SK-MEL-5 (cell line): ENCODE measurements around the gene ARHGEF26. TPM values are rescaled to one million over a fixed set of nuclear protein-coding genes. Genes with fewer than 3 reads are reported as not detected.

Experiments
- DNase-seq: peaks from one replicate; pipeline ENCODE4 v3.0.0-alpha.2; 2016; ENCODE audit warnings: low read depth, low spot score
- in situ Hi-C: cut with HindIII; loops from 2 replicates; pipeline ENCODE4 v1.10.0; 2016; ENCODE audit warnings: low sequenced_read_pairs, high pct_unique_total_duplicates, low pct_unique_long_range_greater_than_20kb
- total RNA-seq: library from RNA; depleted of rRNA; stranded (reverse); fragments of >200 nt; shearing (Covaris generic); gene quantifications from 2 replicates; pipeline ENCODE4 v1.2.3, GENCODE V29; 2014; rRNA removed

The ARHGEF26 gene
- total RNA-seq, 1 experiment from 2014 or later: 31.2 TPM

DNA sequence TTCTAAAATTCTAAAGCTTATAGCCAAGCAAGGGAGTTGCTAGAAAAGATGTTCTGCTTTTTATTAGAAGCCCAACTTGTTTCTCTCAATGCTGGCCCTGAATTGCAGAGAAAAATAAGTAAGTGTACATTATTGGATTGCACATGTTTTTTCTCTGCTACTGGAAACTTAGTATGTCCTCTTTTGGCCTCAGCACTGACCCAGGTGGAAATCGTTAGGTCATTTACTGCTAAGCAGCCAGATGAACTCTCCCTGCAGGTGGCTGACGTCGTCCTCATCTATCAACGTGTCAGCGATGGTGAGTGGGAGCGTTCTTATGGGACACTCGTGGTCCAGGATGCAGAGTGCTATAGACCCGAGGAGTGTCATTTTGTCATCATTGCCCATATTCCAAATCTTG lies 133.3 kb downstream of the ARHGEF26 start:
- in situ Hi-C loops: no loop called here
- DNase-seq: no peak

DNA sequence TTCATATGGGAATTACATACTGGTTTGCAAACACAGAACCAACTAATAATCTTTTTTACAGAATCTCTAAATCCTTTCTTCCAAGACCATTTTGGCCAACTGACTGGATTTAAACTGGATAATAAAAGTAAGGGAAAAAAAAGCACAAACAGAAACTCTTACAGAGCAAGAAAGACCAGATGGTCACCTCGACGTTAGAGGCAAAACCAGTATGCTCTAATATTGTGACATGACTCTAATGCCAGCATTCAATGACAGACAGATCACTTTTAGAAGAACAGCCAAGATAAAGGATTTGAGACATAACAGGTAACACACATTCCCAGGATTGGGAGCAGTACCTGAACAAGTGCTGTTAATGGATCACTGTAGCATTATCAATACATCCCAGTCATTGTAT lies 152.2 kb downstream of the ARHGEF26 start:
- DNase-seq: no peak
- in situ Hi-C loops: no loop called here

DNA sequence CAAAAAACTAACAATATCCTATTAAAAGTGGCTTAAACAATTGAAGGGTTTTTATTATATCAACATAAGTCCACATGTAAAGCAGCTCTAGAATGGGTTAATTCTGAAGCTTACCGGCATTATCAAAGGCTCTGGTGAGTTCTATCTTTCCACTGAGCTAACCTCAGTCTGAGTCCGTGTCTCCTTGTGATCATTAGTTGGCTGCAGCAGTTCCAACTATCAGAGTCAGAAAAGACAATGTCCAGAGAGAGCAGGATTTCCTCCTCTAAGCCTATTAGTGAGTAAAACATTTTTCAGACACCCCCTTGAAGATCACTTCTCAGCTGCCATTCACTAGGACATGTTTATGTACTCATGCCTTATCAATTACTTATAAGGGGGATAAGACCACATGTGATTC lies 153.2 kb downstream of the ARHGEF26 start:
- in situ Hi-C loops: no loop called here
- DNase-seq: no peak

DNA sequence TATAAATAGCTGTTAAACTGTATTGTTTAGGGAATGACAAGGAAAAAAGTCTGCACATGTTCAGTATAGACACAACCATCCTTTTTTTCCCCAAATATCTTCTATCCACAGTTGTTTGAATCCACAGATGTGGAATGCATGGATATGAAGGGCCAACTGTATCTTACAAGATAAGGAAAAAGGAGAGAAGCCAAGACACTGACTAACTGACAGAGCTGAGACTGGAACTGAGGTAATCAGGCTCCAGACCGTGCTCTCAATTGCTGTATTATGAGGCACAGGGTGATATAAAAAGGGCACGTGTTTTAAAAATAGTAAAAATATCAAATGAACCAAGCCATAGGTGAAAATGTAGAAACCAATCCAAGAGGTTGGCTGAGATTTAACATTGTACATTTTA lies 154.1 kb downstream of the ARHGEF26 start:
- in situ Hi-C loops: no loop called here
- DNase-seq: no peak

DNA sequence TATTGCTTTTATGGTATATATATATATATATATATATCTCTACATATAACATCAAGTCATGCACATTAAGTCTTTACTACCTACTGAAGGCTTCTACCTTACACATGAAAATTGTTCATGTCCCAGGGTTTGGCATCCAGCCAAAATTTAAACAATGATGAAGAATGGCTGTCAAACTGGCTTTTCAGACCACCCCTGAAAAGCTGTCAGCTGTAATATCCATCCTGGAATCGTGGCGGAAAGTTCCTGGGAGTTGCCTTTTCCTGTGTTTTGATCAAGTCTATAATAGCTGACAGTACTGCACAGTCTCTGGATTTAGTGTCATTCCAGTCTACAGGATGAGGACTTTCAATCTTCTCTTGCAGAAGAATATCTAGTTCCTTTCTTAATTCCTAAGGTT lies 154.8 kb downstream of the ARHGEF26 start:
- in situ Hi-C loops: no loop called here
- DNase-seq: no peak

DNA sequence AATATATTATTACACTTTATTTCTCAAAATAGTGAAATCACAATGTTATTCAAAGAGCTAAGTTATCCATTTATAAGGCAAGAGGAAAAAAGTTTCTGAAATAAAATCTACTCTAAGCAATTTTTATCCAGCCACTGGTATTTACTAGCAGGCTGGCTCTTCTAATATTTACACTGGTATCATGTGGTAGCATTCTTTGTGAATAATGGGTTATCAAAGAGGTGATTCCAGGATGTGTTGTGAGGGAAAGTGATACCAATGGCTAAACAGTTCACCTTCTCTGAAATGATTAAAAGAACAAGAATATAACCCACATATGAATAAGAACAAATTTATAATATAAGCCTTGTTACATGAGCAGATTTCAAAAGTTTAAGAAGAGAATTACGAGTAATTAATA lies 159.0 kb downstream of the ARHGEF26 start:
- DNase-seq: no peak
- in situ Hi-C loops: no loop called here

DNA sequence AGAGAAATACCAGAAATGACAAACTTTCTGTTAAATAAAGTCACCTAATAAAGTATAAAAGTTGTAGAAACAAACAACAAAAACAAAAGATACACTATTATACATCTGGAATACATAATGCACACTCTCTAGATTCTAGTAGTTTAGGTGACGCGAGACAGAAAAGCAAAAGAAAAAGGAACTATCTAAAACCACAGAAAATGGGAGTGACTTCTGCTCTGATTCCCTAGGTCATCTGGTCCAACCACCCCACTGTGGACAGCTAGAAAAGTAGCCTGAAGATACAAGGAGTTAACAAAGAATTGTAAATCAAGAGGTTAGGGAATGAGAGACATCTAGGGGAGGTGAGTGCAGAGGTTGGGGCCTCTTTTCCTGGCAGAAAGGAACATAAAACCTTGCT lies 164.0 kb downstream of the ARHGEF26 start:
- in situ Hi-C loops: no loop called here
- no peak for DNase-seq

DNA sequence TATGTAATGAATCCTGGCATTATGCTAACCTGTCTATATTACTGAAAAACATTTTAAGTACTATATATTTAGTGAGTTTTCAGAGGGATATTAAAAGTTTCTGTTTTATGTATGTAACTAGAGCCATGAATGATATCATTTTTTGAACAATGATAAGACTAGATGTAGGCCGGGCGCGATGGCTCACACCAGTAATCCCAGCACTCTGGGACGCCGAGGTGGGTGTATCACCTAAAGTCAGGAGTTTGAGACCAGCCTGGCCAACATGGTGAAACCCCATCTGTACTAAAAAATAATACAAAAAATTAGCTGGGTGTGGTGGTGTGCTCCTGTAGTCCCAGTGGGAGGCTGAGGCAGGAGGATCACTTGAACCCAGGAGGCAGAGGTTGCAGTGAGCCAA lies 169.0 kb downstream of the ARHGEF26 start:
- DNase-seq: no peak
- in situ Hi-C loops: no loop called here

DNA sequence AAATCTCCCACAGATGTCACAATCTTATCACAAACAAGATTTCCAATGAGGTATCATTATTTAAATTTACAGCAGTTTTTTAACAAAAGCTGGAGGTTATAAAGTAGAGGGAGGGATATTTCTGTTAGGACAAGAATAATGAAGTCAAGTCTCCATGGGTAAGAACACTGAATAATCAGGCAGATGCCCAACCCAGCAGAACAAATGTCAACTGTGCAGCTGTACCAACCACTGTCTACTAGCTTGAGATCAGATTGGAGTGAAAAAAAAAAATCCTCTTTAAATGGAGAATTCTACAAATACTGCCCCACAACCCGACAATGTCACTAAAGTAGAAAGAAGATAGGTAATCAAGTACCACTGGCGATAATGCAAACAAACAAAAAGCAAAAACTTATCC lies 172.8 kb downstream of the ARHGEF26 start:
- no peak for DNase-seq
- in situ Hi-C loops: no loop called here

DNA sequence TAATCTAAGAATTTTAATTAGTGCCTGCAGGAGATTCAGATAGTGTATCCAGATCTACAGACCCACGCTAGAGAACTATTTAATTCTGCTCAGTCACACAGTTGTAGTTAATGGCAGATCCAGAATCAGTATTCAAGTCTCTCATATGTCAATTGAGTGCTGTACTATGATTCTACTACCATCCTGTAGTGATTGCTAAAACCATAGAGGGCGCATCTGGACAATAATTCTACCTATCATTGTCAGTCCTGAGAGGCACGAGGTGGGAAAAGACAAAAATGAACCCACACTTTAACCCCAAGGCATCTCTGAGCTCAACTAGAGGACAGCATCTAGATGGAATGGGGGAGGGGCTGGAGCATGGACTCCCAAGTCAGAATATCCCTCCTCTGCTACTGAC lies 180.4 kb downstream of the ARHGEF26 start:
- DNase-seq: peak; percentile 38
- in situ Hi-C loops: no loop called here

DNA sequence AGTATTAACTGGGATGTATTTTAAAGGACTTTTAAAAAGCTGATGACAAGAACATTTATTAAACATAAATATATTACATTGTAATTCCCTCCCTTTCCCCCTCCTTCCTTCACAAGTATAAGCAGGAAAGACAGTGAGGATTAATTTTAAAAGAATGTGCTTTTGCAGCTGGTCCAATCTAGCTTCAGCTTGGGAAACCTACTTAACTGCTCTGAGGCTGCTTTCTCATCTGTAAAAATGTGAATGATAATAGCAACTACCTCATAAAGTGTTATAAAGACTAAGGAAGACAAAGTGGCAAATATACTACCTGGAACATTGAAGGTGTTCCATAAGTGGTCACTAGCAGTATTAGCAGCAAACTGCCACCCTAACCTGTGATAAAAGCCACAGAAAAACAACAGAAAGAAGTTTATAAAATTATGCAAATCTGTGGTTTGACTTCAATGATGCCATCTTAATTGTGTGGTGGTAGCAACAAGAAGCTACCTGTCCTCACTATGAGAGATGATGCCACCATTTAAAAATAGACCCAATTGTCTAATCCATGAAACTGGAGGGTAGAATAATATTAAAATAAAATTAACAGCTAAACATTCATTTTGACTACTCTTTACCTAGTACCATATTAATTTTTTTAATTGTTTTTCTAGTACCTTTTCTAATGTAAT lies 183.1 kb downstream of the ARHGEF26 start:
- DNase-seq: no peak
- in situ Hi-C loops: no loop called here

DNA sequence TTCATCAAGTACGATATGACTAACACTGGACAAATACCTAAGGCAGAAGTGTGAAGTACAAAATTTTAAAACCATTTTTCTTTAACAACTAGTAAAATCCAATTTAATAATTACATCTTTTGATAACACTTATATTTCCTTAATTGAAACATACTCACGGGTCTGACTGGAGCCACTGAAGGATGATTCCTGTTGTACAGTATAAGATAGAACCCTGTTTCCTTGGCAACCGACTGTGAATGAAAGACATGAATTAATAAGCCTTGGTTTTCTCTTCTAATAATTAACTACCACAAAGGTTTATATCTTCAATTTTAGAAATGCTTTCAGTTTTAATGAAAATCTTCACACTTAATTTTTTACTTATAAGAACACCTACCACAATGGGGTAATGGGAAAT lies 183.7 kb downstream of the ARHGEF26 start:
- DNase-seq: no peak
- in situ Hi-C loops: no loop called here

DNA sequence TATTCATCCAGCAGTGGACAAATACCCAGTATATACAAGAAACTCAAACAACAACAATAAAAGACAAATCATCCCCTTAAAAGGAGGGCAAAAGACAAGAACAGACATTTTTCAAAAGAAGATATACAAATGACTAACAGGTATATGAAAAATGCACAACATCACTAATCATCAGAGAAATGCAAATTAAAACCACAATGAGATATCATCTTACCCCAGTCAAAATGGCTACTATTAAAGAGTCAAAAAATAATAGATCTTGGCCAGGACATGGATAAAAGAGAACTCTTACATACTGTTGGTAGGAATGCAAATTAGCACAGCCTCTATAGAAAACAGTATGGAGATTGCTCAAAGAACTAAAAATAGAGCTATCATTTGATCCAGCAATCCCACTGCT lies 186.2 kb downstream of the ARHGEF26 start:
- in situ Hi-C loops: no loop called here
- DNase-seq: no peak

Other genes starting within 250 kb of the ARHGEF26 start
- 48.6 and 51.6 TPM in 2 replicates for gene DHX36, start 203.1 kb downstream of the ARHGEF26 start, total RNA-seq